NCI-H345 treated with DMSO at 0.1 percent for 48 hours (cell line): ENCODE measurements around the gene MAPKAP1.

Experiments used
- DNase-seq: peaks from one replicate; lab custom pipeline; 2025; ENCODE audit not compliant: unreplicated experiment; lab: John Stamatoyannopoulos, UW

Gene MAPKAP1

DNA sequence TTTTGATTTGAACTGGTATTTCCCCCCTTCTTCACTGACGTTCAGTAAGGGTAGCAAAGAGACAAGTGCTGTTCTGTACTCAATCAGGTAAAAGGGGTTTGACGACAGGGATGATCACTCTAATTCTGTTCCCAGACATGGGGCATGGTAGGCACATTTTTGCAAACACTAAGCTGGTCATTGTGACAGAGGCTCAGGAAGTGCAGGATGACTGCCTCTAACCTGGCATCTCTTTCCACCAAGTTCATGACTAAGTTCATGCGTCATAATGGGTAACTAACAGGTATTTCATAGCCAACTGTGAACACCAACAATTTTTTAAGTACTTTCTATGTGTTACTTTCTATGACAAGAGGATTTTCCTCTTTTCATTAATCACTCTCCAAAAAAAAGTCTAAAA is 166.5 kb downstream of the MAPKAP1 start:
- DNase-seq: no peak

DNA sequence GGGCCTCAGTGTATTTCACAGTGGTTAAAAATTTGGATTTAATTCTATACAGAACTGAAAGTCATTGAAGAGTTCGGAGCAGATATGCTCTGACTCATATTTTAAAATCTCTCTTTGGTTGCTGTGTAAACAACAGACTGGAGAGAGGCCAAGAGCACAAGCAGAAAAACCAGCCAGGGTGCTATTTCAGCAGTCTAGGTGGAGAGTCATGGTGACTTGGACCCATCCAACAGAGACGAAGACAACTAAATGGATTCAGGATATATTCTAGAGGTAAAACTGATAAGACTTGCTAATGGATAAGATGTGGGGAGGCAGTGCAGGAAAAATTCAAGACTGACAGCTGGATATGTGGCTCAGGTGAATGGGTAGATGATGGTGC is 168.9 kb downstream of the MAPKAP1 start:
- DNase-seq: peak; percentile 74

DNA sequence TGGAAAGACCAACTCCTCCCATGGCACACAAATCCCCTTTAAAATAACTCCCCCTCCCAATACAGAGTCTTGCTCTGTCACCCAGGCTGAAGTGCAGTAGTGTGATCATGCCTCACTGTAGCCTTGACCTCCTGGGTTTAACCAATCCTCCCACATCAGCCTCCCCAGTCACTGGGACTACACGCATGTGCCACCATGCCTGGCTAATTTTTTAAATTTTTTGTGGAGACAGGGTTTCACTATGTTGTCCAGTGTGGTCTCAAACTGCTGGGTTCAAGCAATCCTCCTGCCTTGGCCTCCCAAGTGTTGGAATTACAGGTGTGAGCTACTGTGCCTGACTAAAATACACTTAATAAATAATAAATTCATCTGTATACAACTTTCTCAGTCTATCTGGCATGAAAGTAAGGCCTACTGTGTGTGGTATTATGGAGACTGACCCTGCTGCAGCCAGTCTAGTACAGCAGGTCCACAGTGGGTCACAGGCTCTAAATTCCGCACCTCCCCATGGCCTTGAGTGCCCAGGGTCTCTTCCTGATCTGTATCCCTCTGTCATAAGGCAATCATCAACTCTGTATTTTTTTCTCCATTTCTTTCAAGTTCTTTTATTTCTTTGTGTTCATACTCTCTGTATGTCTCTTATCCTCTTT is 169.4 kb downstream of the MAPKAP1 start:
- DNase-seq: no peak

DNA sequence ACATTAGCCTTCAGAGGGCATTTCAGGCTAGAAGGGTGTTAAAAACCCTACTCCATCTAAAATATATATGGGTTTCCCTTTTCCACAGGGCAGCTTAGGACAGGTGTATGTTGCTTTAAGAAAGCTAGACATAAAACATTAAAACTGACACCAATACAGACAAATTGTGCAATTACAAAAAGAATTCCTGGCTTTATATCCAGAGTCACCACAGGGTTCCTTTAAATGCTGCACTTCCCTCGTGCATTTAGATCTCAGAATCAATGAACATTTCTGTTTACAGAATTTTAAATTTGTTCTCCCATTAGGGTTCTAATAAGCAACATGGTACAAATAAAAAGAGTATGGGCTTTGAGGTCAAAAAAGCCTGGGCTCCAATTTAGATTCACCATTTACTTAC is 170.2 kb downstream of the MAPKAP1 start:
- no peak for DNase-seq

DNA sequence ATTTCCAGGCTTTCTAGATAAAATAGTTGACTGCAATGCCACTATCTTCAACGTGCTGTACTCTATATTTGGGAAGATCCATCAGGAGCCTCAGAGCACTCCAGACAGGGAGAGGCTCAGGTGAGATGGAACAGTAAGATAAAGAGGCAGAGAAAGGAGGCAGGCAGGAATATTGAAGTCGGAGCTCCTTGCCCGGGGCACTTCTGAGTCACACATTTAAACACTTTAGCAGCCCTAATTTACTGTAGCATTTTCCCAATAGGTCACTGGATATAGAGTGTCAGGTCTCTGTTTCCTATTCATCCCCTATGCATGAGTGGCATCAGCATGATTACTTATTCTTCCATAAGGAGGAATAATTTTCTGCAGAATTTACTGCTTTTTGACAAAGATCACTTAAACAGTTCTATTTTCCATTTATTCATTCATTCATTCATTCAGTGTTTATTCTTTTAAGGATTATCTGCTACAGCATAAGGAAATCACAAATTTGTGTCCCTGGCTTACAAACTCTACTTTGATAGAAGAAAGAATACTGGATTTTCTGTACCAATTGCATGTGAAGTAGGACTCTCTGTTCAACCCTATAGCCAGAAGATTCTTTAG is 170.7 kb downstream of the MAPKAP1 start:
- DNase-seq: no peak

DNA sequence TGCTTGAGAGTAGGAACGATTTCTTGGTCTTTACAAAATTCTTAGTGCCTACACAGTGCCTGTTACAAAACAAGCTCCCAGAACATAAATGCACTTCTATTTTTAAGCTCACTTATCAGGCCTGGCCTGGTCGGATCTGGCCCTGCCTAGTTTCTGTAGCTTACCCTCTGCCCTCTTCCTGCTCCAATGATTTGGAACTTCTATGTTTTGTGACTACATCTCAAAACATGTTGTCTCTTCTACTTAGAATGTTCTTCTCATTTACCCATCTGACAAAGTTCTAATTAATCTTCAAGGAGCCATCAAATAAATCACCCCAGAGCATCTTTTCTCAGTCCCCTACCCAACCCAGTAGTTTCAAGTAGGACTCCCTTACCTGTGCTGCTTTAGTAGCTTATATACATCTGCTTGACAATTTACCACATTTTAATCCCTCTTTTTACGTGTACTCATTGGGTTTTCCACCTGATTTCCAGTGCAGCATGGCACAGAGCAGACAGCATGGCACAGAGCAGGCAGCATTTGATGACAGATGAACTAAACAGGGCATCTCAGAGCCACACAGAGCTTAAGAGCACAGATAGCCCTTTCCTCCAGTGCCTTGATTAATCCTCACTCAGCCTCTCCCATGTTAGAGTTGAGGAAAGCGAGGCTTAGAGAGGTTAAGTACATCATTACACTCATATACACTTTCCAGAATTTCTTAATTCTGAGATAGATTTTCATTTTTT is 171.9 kb downstream of the MAPKAP1 start:
- no peak for DNase-seq

DNA sequence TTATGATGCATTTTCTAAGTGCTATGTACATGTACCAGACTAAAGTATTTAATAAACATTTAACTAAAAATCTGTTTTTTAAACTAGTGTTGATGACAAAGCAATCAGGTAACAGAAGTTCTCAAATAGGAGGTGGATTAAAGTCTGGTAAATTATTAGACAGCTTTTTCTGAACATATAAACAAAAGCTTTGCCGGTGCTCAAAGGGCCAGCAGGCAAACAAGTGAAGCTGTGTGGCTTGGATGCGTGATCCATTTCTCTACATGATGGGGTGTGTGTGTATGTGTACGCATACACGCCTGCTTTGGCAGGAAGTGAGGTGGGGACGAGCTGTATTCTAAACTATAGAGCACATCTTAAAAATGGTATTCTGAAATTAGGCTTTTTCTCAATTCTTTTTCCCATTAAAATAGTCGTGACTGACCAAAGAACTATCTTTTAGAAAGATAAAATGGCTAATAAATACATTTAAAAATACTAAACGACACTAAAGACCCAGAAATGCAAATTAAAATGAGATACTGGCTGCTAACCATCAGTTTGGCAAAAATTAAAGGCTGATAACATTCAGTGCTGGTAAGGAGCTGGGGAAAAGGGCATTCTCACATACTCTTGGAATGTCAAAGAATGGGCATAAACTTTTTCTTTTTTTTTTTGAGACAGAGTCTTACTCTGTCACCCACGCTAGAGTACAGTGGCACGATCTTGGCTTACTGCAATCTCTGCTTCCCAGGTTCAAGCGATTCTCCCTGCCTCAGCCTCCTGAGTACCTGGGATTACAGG is 174.0 kb downstream of the MAPKAP1 start:
- no peak for DNase-seq

DNA sequence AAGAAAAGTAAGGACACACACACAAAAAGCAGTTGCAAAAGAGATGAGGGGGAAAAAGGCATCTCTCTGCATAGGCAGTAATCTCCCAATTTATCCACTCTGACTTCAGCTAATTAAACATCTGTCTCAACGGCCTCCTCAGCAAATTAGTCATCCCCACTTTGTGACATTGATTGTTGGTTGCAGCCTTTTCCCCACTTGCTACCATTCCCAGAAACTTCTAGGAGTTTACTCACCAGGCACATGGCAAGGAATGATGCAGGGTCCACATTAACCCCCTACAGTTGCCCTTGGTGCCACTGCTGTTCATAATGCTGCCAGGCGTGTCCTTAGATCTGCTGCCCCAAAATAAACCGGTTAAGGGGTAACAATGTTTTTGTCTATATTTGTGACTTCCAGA is 174.6 kb downstream of the MAPKAP1 start:
- DNase-seq: no peak

DNA sequence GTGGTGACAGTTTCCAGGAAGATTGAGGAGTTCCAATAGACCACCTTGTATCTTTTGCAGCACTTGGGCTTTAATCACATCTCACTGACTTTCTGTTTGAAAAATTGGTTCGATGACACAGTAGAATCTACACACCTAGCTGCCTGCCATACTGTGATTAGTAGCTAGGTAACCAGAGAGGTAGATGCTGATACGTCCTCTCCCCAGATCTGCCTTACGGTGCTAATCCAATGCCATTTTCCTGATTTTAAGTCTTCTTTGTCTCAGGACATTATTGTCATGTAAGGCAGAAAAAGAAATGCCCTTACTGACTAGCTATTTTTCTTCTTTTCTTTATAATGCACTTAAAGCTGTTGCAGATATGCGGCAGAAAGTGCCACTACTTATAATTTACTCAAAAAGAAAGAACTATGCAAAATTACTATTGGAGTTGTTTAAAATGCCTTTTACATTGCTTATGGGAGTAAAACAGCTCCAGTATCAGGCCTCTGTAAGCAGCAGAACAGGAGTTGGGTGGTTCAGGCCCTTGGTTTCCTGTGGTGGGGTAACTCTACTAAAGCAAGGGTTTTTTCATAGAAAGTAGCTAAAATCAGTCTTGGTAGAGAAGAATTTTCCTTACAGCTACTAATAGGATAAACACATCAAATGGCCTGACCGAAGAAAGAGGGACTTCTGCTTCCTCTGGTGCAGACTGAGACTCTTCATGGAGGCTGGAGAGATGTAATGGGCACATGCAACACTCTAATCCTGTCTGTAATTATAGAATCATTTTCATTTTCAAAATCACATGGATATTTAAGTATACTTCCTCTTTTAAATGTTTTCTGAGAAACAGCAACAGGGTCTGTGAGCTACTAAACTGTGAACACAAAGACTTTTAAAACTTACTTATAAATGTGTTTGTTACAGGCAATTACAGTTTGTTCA is 177.2 kb downstream of the MAPKAP1 start:
- no peak for DNase-seq

DNA sequence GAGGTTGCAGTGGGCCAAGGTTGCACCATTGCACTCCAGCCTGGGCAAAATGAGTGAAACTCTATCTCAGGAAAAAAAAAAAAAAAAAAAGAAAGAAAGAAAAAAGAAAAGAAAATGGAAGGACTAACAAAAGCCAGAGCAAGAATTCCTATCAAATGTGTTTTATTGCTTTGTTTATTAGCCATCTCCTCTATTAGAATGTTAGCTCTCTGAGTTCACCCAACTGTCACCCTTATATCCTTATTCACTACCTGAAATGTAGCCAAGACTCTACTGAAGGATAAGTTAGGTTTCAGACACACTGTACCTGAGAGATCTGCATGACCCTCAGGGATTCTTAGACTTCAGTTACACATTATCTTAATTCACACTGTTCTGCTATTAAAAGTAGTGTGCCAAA is 177.9 kb downstream of the MAPKAP1 start:
- DNase-seq: no peak

DNA sequence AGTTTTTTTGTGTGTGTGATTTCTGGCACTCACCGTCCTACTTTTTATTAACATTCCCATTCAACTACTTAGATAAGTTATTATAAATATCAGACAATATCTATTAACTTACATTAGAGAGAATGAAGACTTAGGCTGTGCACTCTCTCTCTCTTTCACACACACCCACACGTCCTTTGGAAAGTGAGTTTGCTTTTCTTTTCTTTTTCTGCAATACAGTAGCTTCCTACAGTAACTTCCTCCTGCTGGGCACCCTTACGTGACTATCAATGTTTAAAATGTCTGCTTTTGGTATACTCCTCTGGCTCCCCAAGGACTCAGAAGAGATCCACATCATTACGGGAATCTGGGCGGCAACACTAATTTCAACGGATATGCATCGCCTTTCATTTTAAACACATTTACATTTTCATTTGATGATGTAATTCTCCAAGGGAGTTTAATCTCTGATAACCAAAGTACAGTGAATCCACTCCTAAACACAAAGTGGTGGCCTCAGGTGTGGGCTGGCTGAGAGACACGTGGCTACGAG is 179.5 kb downstream of the MAPKAP1 start:
- DNase-seq: no peak

DNA sequence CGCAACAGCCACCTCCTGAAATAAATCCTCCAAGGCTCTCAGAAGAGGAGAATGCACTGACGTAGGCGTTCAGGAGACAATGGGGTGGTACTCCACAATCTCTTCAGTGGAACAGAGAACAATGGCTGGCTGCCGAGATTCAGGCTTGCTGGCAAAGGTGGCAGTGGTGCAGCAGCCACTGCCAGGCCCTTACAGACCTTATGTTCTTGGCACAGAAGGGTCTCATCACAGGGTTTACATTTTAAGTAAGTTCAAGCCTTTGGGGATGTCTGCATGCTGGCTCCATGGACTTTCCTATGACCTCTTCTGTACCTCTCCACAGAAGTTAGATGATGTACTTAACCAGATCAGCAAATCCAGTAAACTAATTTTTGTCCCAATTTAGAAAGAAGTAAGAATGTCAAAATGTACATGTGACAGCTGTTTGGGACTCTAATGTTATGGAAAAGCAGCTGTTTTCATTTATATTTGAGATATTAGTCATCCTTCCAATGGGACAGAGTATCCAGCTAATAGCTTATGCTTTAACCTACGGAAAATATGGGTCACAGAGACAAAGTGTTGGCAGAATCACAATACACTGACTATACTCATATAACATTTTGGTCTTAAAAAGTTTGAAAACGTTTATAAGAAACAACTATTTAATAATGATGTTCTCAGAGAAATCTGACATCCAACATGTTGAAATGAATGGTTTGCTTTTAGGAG is 180.9 kb downstream of the MAPKAP1 start:
- DNase-seq: no peak

DNA sequence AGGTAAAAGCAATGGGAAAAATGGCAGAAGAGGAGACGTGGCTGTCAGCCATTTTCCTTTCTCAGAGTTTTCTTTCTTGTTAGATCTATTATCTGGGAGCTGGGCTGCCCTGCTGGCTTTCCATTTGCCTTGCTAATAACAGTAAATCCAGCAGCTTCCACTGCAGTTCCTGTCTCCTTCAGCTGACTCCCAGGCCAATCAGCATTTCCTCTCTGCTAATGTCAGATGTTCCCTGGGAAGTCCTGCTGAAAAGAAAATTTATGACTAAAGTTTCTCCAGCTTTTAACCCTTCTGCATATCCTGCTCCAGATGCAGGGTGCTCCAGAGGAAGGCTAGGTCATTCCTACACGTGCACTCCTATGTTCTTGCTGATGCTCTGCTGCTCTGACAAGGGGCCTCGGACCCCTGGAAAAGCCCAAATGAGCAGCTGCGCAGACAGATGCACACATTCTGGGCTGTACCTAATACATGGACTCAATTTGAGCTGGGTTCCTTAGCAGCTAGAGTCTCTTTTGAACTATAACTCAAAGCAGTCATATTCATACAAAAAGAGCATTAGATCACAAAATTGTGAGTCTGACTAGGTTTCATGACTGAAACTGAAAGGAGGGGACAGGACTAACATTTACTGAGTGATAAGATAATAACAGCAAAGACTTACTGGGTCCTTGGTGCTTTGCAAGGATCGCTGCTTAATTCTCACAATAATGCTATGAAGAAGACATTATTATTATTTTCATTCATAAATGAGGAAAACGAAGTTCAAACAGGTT is 182.2 kb downstream of the MAPKAP1 start:
- DNase-seq: no peak

DNA sequence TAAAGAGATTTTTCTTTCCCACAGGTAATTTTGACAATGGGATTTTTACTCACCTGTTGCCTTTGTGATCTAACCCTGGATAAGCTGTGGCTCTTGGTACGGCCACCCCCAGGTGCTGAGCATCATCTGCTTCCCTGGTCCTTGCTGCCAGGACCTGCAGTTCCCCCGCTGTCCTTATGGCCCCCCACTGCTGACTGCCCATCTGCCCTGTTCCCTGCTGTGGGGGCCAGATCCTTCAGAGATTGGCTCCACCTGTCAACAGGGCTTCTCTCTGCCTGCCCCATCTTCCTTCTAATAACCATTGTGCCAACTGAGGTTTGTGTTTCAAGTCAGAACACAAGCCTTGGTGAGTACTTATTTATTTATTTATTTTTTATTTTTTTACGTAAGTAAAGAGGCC is 183.3 kb downstream of the MAPKAP1 start:
- no peak for DNase-seq

DNA sequence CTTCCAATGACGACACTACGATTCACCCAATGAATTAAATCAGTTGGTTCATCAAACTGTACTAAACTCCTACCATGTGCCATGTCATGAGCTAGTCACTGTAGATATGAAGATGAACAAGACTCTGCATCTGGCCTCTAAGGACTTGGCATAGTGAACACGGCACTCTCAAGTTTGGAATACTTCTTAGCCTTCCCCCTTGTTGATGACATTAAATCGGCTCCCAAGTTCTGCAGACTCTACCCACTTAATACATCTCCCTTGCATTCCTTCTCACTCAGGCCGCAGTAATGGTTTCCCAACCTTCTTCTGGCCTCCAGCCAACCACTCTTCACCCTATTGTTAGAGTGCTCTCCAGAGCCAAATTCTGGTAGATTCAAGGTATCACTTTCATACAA is 184.7 kb downstream of the MAPKAP1 start:
- DNase-seq: no peak

DNA sequence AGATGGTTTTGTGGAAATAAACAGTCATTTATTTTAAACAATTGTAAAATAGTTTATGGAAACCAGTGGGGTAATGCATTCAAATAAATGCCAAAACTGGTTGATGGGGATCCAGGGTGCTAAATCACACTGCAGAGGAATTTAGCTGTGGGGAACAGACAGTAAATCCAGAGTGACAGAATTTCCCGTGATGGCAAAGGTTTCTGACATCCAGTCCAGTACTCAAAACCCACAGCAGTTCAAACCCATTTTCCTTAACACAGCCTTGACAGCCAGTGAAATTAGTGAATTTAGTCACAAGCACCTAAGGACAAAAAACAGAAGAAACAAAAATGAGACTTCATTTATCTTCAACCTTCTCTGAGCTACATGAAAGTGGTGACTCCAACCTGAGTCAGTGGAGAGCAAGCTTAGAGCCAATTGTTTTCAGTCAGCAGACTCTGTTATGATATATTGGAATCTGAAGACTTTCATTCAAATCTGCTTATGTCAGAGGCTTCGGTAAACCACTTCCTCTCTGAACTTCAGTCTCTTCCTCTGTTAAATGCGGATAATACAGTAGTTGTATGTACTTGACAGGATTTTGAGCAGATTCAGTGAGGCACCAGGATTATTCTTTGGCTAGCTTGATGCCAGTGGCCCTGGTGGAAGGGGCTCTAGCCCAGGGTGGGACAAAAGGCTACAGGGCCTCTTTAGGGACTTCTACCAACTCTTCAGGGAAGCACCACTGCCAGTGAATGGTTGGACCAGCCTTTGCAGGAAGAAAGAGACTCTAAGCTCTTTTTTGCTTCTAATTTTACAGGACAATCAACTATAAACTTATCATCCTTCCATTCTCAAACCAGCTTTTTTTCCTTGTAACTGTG is 185.3 kb downstream of the MAPKAP1 start:
- DNase-seq: no peak

DNA sequence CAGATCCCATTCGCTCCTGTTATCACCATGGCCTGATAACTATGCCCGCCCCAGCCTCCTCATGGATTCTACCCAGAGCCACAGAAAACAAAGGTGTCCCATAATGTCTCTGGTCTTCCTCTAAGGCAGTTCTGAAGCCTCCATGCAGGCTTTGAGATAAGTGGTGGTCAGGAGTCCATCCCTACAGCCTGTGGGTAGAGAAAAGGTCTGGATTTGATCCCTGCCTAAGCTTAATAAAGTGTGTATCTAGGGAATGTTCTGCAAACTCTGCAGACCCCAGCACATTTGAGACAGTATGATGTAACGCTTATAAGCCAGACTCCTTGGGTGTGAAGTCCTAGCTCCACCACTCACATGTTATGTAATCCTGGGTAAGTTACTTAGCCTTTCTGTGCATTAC is 187.3 kb downstream of the MAPKAP1 start:
- no peak for DNase-seq

DNA sequence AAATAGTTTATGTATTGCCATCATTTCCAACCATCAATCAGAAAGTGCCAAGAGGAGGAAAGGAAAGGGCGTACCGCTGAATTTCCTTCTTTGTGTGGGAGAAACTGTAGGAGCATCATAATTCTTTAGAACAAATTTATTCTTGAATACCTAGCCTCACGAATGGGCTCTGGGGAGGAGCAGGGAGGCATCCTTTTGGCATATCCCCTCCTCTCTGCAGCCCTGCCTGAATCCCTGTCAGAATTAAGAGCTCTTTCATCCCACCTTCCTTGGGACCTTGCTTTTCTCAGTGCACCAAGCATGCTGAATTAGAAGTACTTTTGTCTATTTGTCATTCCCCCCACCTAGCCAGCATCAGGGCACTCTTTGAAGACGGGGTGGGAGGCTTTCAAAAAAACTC is 189.4 kb downstream of the MAPKAP1 start:
- DNase-seq: no peak
